ENCODE measurements around the gene SIM1. TPM values are rescaled to one million over a fixed set of nuclear protein-coding genes. Genes with fewer than 3 reads are reported as not detected.
A peak's percentile ranks its signal among the peaks of the same experiment; 100 is the strongest.

The SIM1 gene
- total RNA-seq, 1 donor from 2014 or later = not detected

DNA sequence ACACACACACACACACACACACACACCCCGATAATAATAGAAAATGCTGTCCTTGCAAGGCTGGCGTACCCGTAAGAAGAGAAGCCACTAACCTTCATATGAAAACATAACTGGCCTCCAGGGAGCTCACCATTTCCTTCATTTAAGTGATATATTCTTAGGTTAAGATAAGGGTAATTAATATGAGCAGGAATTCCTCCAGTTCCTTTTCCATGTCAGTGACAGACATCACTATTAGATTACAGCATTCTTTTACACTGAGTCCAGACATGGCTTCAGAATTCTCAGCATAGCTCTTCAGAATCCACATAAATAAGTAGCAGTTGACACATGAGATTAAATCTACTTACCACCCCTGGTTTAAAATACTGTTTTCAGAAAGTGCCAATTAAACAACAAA is 121.9 kb downstream of the SIM1 start:
- peak; percentile 91 for FAIRE-seq
- Mint-ChIP-seq H3K27me3 (ENCODE audit: low read depth, unreplicated experiment) (no peaks in the 10 kb centered on the region), H3K27ac (ENCODE audit: unreplicated experiment) (peak overlapping the region; percentile 62), H3K4me3 (ENCODE audit: unreplicated experiment) (no peak overlapping the region), H3K36me3 (ENCODE audit: low read depth, unreplicated experiment) (no peaks in the 10 kb centered on the region), H3K4me1 (ENCODE audit: low read depth, unreplicated experiment) (peaks cover 38% of the 10 kb centered on the region), H3K9me3 (ENCODE audit: unreplicated experiment) (no peaks in the 10 kb centered on the region)
- no peak for TF ChIP-seq EZH2 (IDR thresholded peaks at IDR 0.05; ENCODE audit: insufficient read depth, low read length)
- TF ChIP-seq, protein P1, sequence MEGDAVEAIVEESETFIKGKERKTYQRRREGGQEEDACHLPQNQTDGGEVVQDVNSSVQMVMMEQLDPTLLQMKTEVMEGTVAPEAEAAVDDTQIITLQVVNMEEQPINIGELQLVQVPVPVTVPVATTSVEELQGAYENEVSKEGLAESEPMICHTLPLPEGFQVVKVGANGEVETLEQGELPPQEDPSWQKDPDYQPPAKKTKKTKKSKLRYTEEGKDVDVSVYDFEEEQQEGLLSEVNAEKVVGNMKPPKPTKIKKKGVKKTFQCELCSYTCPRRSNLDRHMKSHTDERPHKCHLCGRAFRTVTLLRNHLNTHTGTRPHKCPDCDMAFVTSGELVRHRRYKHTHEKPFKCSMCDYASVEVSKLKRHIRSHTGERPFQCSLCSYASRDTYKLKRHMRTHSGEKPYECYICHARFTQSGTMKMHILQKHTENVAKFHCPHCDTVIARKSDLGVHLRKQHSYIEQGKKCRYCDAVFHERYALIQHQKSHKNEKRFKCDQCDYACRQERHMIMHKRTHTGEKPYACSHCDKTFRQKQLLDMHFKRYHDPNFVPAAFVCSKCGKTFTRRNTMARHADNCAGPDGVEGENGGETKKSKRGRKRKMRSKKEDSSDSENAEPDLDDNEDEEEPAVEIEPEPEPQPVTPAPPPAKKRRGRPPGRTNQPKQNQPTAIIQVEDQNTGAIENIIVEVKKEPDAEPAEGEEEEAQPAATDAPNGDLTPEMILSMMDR (IDR thresholded peaks at IDR 0.05; ENCODE audit: insufficient read depth, low read depth, low read length) = no peak
- Histone ChIP-seq H3K79me2 (ENCODE audit: insufficient read depth, low read length) (no peaks in the 10 kb centered on the region), H3K36me3 (ENCODE audit: insufficient read depth, low read length) (no peaks in the 10 kb centered on the region), H3K9ac (ENCODE audit: low read length) (no peak overlapping the region), H3K4me3 (ENCODE audit: insufficient read depth, low read depth, low read length) (no peak overlapping the region), H4K20me1 (ENCODE audit: insufficient read depth, low read length) (no peaks in the 10 kb centered on the region), H3K9me3 (ENCODE audit: insufficient read depth, low read depth, low read length) (no peaks in the 10 kb centered on the region), H3K4me1 (ENCODE audit: insufficient read depth, low read length) (peaks cover 41% of the 10 kb centered on the region), H2AFZ (ENCODE audit: low read depth, low read length) (no peak overlapping the region), H3K4me2 (ENCODE audit: low read length) (peak overlapping the region; percentile 57), H3K27ac (ENCODE audit: low read depth, low read length) (peak overlapping the region; percentile 56), H3K27me3 (ENCODE audit: insufficient read depth, low read length) (no peaks in the 10 kb centered on the region)
- peak; percentile 92 for DNase-seq (ENCODE audit: low read depth)

DNA sequence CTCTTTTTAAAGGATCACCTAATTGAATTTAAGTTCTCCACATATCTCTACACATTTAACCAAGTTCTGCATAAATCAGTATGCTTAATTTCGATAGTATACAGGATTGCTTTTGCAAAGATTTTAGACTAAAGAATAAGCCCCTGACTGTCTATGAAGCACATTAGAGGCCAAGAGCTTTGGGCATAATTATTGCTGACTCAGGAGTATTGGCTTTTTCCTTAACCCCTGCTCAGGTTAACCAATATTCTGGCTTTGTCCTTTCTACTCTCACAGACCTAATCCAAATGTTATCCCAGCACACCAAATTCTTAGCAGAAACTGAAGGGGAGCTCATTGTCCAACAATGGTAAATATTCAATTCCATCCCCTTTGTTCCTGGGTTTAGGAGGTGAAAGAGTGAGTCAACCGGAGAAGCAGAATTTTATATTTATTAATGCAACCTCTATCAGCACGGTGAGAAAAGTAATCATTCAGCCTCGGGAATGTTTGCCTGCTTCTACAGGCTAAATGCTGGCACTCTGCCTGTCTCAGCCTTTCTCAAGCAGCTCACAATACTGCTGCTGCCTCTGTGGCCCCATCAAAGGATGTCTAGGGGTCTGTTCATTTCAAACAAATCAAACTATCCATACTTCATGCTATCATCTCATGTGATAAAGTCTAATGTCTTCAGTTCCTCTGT is 125.0 kb downstream of the SIM1 start:
- Mint-ChIP-seq H3K36me3 (ENCODE audit: low read depth, unreplicated experiment) (no peaks in the 10 kb centered on the region), H3K27ac (ENCODE audit: unreplicated experiment) (no peak overlapping the region), H3K4me3 (ENCODE audit: unreplicated experiment) (no peak overlapping the region), H3K4me1 (ENCODE audit: low read depth, unreplicated experiment) (peaks cover 22% of the 10 kb centered on the region), H3K9me3 (ENCODE audit: unreplicated experiment) (no peaks in the 10 kb centered on the region), H3K27me3 (ENCODE audit: low read depth, unreplicated experiment) (no peaks in the 10 kb centered on the region)
- H2AFZ ChIP-seq (ENCODE audit: low read depth, low read length) = no peak overlapping the region
- H3K27me3 ChIP-seq (ENCODE audit: insufficient read depth, low read length) = no peaks in the 10 kb centered on the region
- H3K27ac ChIP-seq (ENCODE audit: low read depth, low read length) = no peak overlapping the region
- FAIRE-seq (no peak), DNase-seq (ENCODE audit: low read depth) (peak; percentile 47)
- no peak overlapping the region for H3K4me2 ChIP-seq (ENCODE audit: low read length)
- H3K36me3 ChIP-seq (ENCODE audit: insufficient read depth, low read length) = no peaks in the 10 kb centered on the region
- H3K9me3 ChIP-seq (ENCODE audit: insufficient read depth, low read depth, low read length) = no peaks in the 10 kb centered on the region
- H3K4me3 ChIP-seq (ENCODE audit: insufficient read depth, low read depth, low read length) = no peak overlapping the region
- no peak overlapping the region for H3K9ac ChIP-seq (ENCODE audit: low read length)
- no peaks in the 10 kb centered on the region for H3K79me2 ChIP-seq (ENCODE audit: insufficient read depth, low read length)
- no peak for TF ChIP-seq EZH2 (IDR thresholded peaks at IDR 0.05; ENCODE audit: insufficient read depth, low read length)
- TF ChIP-seq, protein P1 (IDR thresholded peaks at IDR 0.05; ENCODE audit: insufficient read depth, low read depth, low read length) = no peak
- H3K4me1 ChIP-seq (ENCODE audit: insufficient read depth, low read length) = peaks cover 20% of the 10 kb centered on the region
- H4K20me1 ChIP-seq (ENCODE audit: insufficient read depth, low read length) = no peaks in the 10 kb centered on the region

DNA sequence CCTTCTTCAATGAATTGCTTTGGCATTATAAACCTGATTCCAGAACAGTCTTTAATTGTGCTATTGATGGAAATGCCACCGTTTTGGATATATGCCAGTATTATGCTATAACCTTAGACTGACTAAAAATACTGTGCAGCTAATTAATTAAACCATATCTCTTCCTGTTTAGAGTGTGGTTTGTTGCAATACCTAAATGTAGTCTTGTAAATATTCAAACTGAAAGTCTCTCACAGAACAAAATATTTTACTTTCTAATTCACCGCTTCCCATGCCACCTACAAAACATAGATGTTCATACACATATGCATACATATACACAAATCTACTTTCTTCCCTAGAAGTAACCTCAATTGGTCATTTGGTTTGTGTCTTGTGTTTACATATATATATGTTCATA is 126.6 kb downstream of the SIM1 start:
- Histone ChIP-seq H3K4me1 (ENCODE audit: insufficient read depth, low read length) (peaks cover 5% of the 10 kb centered on the region), H4K20me1 (ENCODE audit: insufficient read depth, low read length) (no peaks in the 10 kb centered on the region), H3K36me3 (ENCODE audit: insufficient read depth, low read length) (no peaks in the 10 kb centered on the region), H3K9ac (ENCODE audit: low read length) (no peak overlapping the region), H3K27me3 (ENCODE audit: insufficient read depth, low read length) (no peaks in the 10 kb centered on the region), H3K4me2 (ENCODE audit: low read length) (no peak overlapping the region), H2AFZ (ENCODE audit: low read depth, low read length) (no peak overlapping the region), H3K27ac (ENCODE audit: low read depth, low read length) (no peak overlapping the region), H3K4me3 (ENCODE audit: insufficient read depth, low read depth, low read length) (no peak overlapping the region), H3K9me3 (ENCODE audit: insufficient read depth, low read depth, low read length) (no peaks in the 10 kb centered on the region), H3K79me2 (ENCODE audit: insufficient read depth, low read length) (no peaks in the 10 kb centered on the region)
- no peaks in the 10 kb centered on the region for H3K36me3 Mint-ChIP-seq (ENCODE audit: low read depth, unreplicated experiment)
- H3K27ac Mint-ChIP-seq (ENCODE audit: unreplicated experiment) = no peak overlapping the region
- no peaks in the 10 kb centered on the region for H3K27me3 Mint-ChIP-seq (ENCODE audit: low read depth, unreplicated experiment)
- FAIRE-seq (no peak), DNase-seq (ENCODE audit: low read depth) (no peak)
- H3K9me3 Mint-ChIP-seq (ENCODE audit: unreplicated experiment) = no peaks in the 10 kb centered on the region
- no peak overlapping the region for H3K4me3 Mint-ChIP-seq (ENCODE audit: unreplicated experiment)
- TF ChIP-seq, protein P1 (IDR thresholded peaks at IDR 0.05; ENCODE audit: insufficient read depth, low read depth, low read length) = no peak
- TF ChIP-seq EZH2 (IDR thresholded peaks at IDR 0.05; ENCODE audit: insufficient read depth, low read length) = no peak
- peaks cover 8% of the 10 kb centered on the region for H3K4me1 Mint-ChIP-seq (ENCODE audit: low read depth, unreplicated experiment)

Data from astrocyte (in vitro differentiated cells and primary cell).